GM12878 (cell line): Measurements from ENCODE around the gene ADAM21. TPM values are rescaled to one million over a fixed set of nuclear protein-coding genes. Genes with fewer than 3 reads are reported as not detected.

Experiments
- E4F1 ChIP-seq: fragments of 450-650 bp; IDR thresholded peaks from 2 replicates; pipeline ENCODE4 v1.6.1; 2018; ENCODE audit warnings: borderline replicate concordance, mild to moderate bottlenecking; ENCODE audit not compliant: partially characterized antibody
- HCFC1 ChIP-seq: fragments of 150-350 bp; IDR thresholded peaks from 2 replicates; pipeline ENCODE4 v1.6.1; 2014; ENCODE audit warnings: low read length
- HDGF ChIP-seq: fragments of 450-650 bp; IDR thresholded peaks from 2 replicates; pipeline ENCODE4 v1.6.1; 2016; ENCODE audit warnings: antibody characterized with exemption
- MLLT1 ChIP-seq: fragments of 450-650 bp; IDR thresholded peaks from 2 replicates; pipeline ENCODE4 v1.6.1; 2016; ENCODE audit warnings: mild to moderate bottlenecking
- NFIC ChIP-seq: IDR thresholded peaks from 2 replicates; pipeline ENCODE4 v1.6.1; 2012; ENCODE audit warnings: low read depth, mild to moderate bottlenecking, inconsistent platforms, low read length, moderate library complexity
- RUNX3 ChIP-seq: IDR thresholded peaks from 2 replicates; pipeline ENCODE4 v1.6.1; 2012; ENCODE audit warnings: low read length, inconsistent platforms
- SMAD1 ChIP-seq: fragments of 450-650 bp; IDR thresholded peaks from 2 replicates; pipeline ENCODE4 v1.6.1; 2018; ENCODE audit warnings: mild to moderate bottlenecking, low read depth; ENCODE audit not compliant: partially characterized antibody
- SRF ChIP-seq, 2 experiments: IDR thresholded peaks; 2 replicates each; pipeline ENCODE4 v1.6.1; 2011; ENCODE audit warnings: low read depth in 2 of 2, low read length in 2 of 2, mild to moderate bottlenecking in 1 of 2, moderate library complexity in 1 of 2
- TCF3 ChIP-seq: IDR thresholded peaks from 2 replicates; pipeline ENCODE4 v1.6.1; 2012; ENCODE audit warnings: low read depth, mild to moderate bottlenecking, low read length, borderline replicate concordance; ENCODE audit not compliant: insufficient read depth
- ZNF274 ChIP-seq: IDR thresholded peaks from one replicate; pipeline ENCODE4 v1.8.0; 2011; ENCODE audit not compliant: insufficient read length, insufficient read depth
- polyA plus RNA-seq, 11 experiments: library from polyadenylated mRNA; depleted of rRNA in 4 of 11; unstranded in 6 of 11; stranded (reverse) in 5 of 11; fragments of >200 nt; fragmentation: Nextera tagmentation in 4 of 11; fragmentation: Illumina TruSeq in 1 of 11; extraction: Ambion mirVana in 4 of 11; extraction: Trizol in 1 of 11; gene quantifications; 1 replicate in 1 of 11; 2 replicates in 10 of 11; pipeline versions ENCODE4 v1.2.1 to v1.2.3, GENCODE V29; 2011 to 2016; ENCODE audit warnings: inconsistent platforms in 2 of 11, missing spikeins in 2 of 11, low read depth in 1 of 11
- total RNA-seq, 4 experiments: library from RNA; depleted of rRNA in 3 of 4; stranded (reverse); fragments of >200 nt in 3 of 4; fragmentation: Illumina TruSeq in 1 of 4; extraction: Trizol in 1 of 4; gene quantifications; 2 replicates each; pipeline versions ENCODE4 v1.2.1 to v1.2.3, GENCODE V29; 2013 to 2021

Gene ADAM21
- total and polyA plus RNA-seq, 10 of the 15 experiments (the other 5 are each of a cell fraction or from before 2014, with no cell fraction given), result 0.04 to 0.16 (median 0.13) TPM; not detected in 1

GRCh38 chr14:70472253-70473159 lies 20.5 kb downstream of the ADAM21 start (continued):
- TF ChIP-seq E4F1 (no peak), MLLT1 (no peak), SRF (IDR thresholded peaks at IDR 0.05; ENCODE audit: low read depth in 2 of 2, low read length in 2 of 2) (peak in 1 of 2 experiments; percentile 63; a peak in 1 of 4 replicates), ZNF274 (no peak), RUNX3 (peak; percentile 81; the same call in 1 of the 2 replicates), HDGF (no peak), SMAD1 (no peak), NFIC (peak; percentile 98), TCF3 (no peak), HCFC1 (no peak)
